CD4-positive, alpha-beta T cell treated with Interleukin-17A for 1 hour (primary cell): Measurements from ENCODE around the gene MRPS21.

Experiments used
- DNase-seq: peaks from one replicate; pipeline ENCODE4 v3.0.0-alpha.2; 2020

Gene MRPS21

GRCh38 chr1:150293433-150294253 lies at the start of gene MRPS21:
MRPS21 (plus strand) TSS chr1:150293861; CDS start chr1:150294367, 506 bp downstream.
- DNase-seq = peak; percentile 94

GRCh38 chr1:150249936-150250335 lies 43.7 kb upstream of the MRPS21 start:
- no peak for DNase-seq

GRCh38 chr1:150256198-150256553 lies 37.5 kb upstream of the MRPS21 start:
- no peak for DNase-seq

- no peak for DNase-seq
Observed at GRCh38 chr1:150256554-150257341, 36.9 kb upstream of the MRPS21 start.

DNA sequence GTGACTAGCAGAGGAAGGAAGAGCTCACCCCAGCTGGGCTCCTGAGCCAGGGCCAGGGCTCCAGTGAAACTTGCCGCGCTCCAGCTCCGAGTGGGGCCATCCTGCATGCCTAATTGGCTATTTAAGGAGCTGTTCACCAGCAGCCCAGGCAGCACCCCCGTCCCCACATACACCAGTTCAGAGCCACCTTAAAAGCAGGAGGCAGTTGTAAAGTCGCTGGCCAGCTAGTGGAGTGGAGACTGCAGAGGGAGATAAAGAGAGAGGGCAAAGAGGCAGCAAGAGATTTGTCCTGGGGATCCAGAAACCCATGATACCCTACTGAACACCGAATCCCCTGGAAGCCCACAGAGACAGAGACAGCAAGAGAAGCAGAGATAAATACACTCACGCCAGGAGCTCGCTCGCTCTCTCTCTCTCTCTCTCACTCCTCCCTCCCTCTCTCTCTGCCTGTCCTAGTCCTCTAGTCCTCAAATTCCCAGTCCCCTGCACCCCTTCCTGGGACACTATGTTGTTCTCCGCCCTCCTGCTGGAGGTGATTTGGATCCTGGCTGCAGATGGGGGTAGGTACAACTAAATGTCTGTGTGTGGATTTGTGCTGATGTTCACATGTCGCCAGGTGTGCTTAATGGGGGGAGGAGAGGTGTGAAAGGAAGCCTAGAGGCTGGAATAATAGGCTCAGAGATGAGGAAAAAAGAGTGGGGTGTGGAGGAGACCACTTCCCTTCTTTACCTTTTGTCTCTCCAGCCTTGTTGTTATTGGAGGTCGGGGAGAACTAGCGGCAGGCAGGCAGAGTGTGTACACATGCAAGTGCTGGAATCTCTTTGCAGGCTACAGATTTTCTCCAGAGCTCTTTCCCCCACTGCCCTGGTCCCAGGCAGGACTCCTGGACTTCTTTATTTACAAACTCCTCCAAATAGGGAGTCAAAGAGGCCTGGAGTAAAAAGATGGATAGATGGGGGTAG lies 35.8 kb upstream of the MRPS21 start, which contains the start of gene CA14:
CA14 (plus strand) TSS at position 151 of the 962 bp plus-strand sequence; CDS start at position 506, 355 bp downstream.
- no peak for DNase-seq

GRCh38 chr1:150259217-150259616 lies 34.4 kb upstream of the MRPS21 start:
- DNase-seq = no peak

GRCh38 chr1:150259758-150260669 lies 33.6 kb upstream of the MRPS21 start:
- DNase-seq = no peak

DNA sequence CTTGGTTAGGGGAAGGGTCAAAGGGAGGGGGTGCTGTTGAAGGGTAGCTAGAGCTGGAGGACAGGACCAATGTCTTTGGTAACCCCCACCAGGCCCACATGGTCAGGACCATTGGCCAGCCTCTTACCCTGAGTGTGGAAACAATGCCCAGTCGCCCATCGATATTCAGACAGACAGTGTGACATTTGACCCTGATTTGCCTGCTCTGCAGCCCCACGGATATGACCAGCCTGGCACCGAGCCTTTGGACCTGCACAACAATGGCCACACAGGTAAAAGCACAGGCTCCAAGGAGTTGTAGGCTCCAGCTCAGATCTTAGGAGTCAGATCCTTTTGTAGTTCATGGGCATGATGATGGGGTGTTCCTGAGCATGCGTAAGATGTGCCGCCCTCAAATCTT lies 32.3 kb upstream of the MRPS21 start:
- no peak for DNase-seq

GRCh38 chr1:150262388-150263320 lies 31.0 kb upstream of the MRPS21 start:
- no peak for DNase-seq

- DNase-seq = no peak
Observed at GRCh38 chr1:150263549-150263948, 30.1 kb upstream of the MRPS21 start.

DNA sequence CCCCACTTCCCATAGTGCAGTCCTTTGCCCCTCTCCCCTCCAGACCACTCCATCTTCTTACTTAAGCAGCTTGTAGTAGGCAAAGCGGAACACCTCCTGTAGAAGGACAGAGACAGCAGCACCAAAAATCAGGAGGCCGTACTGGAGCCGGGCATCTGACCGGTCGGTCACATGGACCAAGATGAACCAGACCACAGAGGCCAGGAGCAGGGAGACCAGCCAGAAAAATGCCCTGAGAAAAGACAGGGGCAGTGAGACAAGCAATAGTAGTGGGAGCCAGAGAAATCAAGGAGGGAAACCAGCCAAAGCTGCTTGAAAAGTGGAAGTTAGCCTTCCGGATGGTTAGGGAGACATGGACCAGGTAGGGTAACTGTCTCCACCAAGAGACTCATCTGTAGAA lies 25.8 kb upstream of the MRPS21 start:
- no peak for DNase-seq

DNA sequence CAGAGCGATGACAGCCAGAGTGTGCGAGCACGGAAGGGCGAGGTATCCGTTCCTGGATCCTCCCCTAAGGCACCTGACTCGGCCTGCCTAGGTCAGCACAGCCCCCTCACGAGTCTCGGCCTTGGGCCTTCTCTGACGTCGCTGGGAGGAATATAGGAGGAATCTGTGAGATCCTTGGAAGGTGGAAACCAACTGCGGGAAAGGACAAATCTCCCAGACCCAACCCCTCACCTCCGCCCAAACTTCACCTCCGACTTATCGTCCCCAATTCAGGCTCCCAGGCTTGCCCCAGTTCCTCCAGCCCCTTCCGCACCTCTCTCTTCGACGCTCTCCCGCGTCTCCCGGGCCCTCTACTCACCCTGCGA lies 25.3 kb upstream of the MRPS21 start:
- DNase-seq = peak; percentile 70

- peak; percentile 96 for DNase-seq
Observed at GRCh38 chr1:150268705-150269403, 24.8 kb upstream of the MRPS21 start, which contains the start of gene APH1A. APH1A (minus strand) TSS chr1:150269016; CDS start chr1:150268810, 206 bp downstream.

GRCh38 chr1:150269451-150269850 lies 24.2 kb upstream of the MRPS21 start:
- DNase-seq = no peak

- no peak for DNase-seq
Observed at GRCh38 chr1:150271291-150271959, 22.2 kb upstream of the MRPS21 start.

GRCh38 chr1:150273311-150273710 lies 20.4 kb upstream of the MRPS21 start:
- DNase-seq = no peak

- DNase-seq = no peak
Observed at GRCh38 chr1:150280138-150280707, 13.4 kb upstream of the MRPS21 start.

DNA sequence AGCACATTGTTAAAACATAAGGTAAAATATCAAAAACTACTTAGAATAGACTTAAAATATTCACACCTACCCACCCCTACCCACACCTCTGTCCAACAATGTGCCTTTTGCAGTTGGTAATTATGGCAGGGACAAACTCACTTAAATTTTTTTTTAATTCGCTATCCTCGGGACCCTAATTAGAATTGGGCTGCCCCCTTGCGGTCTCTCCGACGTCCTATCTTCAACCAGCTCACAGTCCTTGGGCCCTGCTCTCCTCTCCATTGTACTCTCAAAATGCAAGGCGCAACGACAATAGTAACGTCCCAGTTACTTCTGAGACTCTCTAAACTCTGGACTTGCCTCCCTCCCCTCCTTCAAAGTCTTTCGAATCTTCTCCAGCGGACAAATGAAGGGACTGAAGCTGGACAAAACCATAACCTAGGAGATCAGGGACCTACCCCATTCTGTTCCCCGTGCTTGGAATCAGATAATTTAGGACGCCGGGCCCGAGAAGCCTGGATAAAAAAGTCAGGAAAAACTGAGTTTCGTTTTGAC lies 12.4 kb upstream of the MRPS21 start:
- DNase-seq = peak; percentile 75
